NT2/D1 (cell line): ENCODE data around the gene OXGR1.

Experiments used
- SUZ12 ChIP-seq: IDR thresholded peaks from 2 replicates; pipeline ENCODE4 v1.6.1; 2011; ENCODE audit not compliant: insufficient read length, insufficient read depth; ENCODE audit errors: extremely low read depth
- YY1 ChIP-seq: IDR thresholded peaks from 2 replicates; pipeline ENCODE4 v1.6.1; 2011; ENCODE audit not compliant: insufficient read length, insufficient read depth
- ZNF274 ChIP-seq: IDR thresholded peaks from 2 replicates; pipeline ENCODE4 v1.6.1; 2011; ENCODE audit warnings: mild to moderate bottlenecking, low read depth, low read length

GRCh38 chr13:97030705-97031452 lies 36.6 kb upstream of the OXGR1 start:
- TF ChIP-seq SUZ12 (no peak), ZNF274 (no peak), YY1 (no peak)
